Thyroid gland (tissue), 4 donors: ENCODE measurements around the gene TRABD2A. TPM values are rescaled to one million over a fixed set of nuclear protein-coding genes. Genes with fewer than 3 reads are reported as not detected.

ENCODE experiments used
- DNase-seq, 2 donors: peaks; one replicate each; pipeline ENCODE4 v3.0.0-alpha.2; 2019
- H3K27ac ChIP-seq, 3 donors: fragments of 200-600 bp; sonication (generic); 1 replicate in 2 of 3; 2 replicates in 1 of 3; pipeline ENCODE4 v1.5.1; 2016 to 2019; ENCODE audit warnings: mild to moderate bottlenecking in 1 of 3, moderate library complexity in 1 of 3
- H3K27me3 ChIP-seq: fragments of 200-600 bp; sonication (generic); one replicate; pipeline ENCODE4 v1.5.1; 2019
- H3K36me3 ChIP-seq, 2 donors: fragments of 200-600 bp; sonication (generic); one replicate each; pipeline ENCODE4 v1.5.1; 2016 to 2019
- H3K4me1 ChIP-seq, 2 donors: fragments of 200-600 bp; sonication (generic); one replicate each; pipeline ENCODE4 v1.5.1; 2017 to 2019
- H3K4me3 ChIP-seq, 3 donors: fragments of 200-600 bp; sonication (generic); replicated peaks in 1 of 3; 1 replicate in 2 of 3; 2 replicates in 1 of 3; pipeline ENCODE4 v1.5.1; 2016; ENCODE audit warnings: mild to moderate bottlenecking in 1 of 3
- H3K9me3 ChIP-seq: fragments of 200-600 bp; sonication (generic); one replicate; pipeline ENCODE4 v1.5.1; 2017
- POLR2A ChIP-seq, 2 donors: fragments of 450-650 bp; IDR thresholded peaks; one replicate each; pipeline ENCODE4 v1.6.1; 2017; ENCODE audit warnings: antibody characterized with exemption in 2 of 2, mild to moderate bottlenecking in 2 of 2, moderate library complexity in 1 of 2
- WGBS, 2 donors: methylation state at CpG; one replicate each; pipeline ENCODE4 v1.1.5; 2017; 5-methylcytosine and 5-hydroxymethylcytosine counted together
- intact Hi-C: fragments of 100-400 bp; cut with DNase I; formaldehyde crosslinking; loops from one replicate; pipeline ENCODE4 v1.15.1; 2023
- total RNA-seq, 4 donors: library from RNA; depleted of rRNA; stranded (reverse); fragments of >200 nt; gene quantifications; one replicate each; pipeline ENCODE4 v1.2.3, GENCODE V29; 2016
- TF ChIP-seq, protein P1 (sequence below), 6 experiments: fragments of 200-600 bp in 3 of 6; fragments of 450-650 bp in 3 of 6; sonication (generic) in 3 of 6; IDR thresholded peaks; one replicate each; pipeline ENCODE4 v1.5.1; 2016 to 2019; ENCODE audit warnings: antibody characterized with exemption in 6 of 6, mild to moderate bottlenecking in 2 of 6, inconsistent platforms in 1 of 6, moderate library complexity in 1 of 6

Gene TRABD2A
- total RNA-seq, 4 donors from 2014 or later = 0.20 to 1.9 TPM; not detected in 2

DNA sequence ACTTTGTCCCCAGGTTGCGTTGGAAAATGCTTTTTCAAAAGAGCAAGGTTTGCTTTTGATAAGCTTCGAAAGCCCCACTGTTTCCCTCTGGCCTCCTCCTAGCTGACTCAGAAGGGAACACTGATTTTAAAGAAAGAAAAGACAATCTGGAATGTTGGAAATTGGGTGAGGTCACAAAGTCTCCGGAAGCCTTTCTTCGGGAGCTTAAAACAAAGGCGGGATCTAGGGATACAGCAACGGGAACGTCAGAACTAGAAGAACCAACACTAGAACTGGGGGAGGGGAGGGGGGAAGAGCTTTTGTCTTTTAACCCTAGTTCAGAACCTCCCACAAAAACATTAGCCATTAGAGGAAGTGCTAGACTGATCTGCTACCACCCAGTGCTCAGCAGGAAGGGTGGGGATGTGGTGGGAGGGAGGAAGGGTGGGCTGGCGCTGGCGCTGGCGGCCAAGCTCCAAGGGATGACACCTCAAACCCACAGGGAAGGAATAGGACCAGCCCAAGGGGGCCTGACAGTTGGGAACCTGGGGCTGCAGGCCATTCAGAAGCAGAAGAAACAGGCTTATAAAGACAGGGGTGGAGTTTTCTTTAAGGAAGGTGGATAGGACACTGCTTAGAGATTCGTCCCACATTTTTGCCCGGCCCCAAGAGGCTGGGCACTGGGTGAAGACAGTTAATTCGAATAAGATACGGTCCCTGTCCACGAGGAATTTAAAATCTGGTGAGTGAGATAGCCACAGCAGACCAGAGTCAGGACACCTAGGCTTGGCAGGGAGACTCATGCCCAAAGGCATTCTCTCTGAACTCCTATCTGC lies 26.2 kb upstream of the TRABD2A start:
- TF ChIP-seq, protein P1, sequence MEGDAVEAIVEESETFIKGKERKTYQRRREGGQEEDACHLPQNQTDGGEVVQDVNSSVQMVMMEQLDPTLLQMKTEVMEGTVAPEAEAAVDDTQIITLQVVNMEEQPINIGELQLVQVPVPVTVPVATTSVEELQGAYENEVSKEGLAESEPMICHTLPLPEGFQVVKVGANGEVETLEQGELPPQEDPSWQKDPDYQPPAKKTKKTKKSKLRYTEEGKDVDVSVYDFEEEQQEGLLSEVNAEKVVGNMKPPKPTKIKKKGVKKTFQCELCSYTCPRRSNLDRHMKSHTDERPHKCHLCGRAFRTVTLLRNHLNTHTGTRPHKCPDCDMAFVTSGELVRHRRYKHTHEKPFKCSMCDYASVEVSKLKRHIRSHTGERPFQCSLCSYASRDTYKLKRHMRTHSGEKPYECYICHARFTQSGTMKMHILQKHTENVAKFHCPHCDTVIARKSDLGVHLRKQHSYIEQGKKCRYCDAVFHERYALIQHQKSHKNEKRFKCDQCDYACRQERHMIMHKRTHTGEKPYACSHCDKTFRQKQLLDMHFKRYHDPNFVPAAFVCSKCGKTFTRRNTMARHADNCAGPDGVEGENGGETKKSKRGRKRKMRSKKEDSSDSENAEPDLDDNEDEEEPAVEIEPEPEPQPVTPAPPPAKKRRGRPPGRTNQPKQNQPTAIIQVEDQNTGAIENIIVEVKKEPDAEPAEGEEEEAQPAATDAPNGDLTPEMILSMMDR (IDR thresholded peaks at IDR 0.05) = no peak
- peak in 1 of 2 donors; percentile 38 for TF ChIP-seq POLR2A (IDR thresholded peaks at IDR 0.05)
- Histone ChIP-seq H3K27me3 (no peaks in the 10 kb centered on the region), H3K27ac (peak overlapping the region; percentile 90 to 94 (median 91)), H3K36me3 (no peaks in the 10 kb centered on the region), H3K4me1 (peaks cover 12 to 15% of the 10 kb centered on the region in 2 donors), H3K4me3 (peak overlapping the region; percentile 79 to 96 (median 84)), H3K9me3 (no peaks in the 10 kb centered on the region)
- intact Hi-C loops = no loop called here
- DNase-seq = peak; percentile 42 to 47
- 21 to 24% methylated on average over 15 of the region's 15 CpGs for WGBS, 2 donors

DNA sequence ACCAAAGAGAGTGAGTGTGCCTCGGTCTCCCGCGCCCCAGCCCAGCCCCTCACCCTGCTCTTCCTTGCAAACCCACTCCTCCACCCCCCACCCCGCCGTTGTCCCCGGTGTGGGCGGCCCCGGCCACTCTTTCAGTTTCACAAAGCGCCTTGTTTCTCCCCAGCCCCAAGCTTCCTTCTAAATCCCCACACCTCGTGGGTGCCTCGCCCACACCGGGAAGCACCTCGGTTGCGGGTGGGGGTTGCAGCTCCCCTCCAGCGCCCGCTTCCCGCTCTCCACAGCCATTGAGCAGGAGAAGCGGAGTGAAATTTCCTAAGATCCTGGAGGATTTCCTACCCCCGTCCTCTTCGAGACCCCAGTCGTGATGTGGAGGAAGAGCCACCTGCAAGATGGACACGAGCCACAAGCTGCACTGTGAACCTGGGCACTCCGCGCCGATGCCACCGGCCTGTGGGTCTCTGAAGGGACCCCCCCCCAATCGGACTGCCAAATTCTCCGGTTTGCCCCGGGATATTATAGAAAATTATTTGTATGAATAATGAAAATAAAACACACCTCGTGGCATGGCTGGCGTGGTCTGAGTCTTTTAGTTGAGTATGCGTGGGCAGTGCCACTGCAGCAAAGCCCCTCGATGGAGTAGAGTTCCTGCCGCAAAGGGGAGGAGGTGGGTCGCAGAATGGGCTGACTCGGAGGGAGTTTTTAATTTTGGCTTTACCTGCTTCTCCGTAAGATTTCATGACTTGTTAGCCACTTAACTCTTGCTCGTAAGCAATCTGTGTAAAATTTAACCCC lies 25.4 kb upstream of the TRABD2A start:
- DNase-seq = peak; percentile 49 to 54
- 1 to 2% methylated on average over 29 to 32 of the region's 38 CpGs for WGBS, 2 donors
- intact Hi-C loops = no loop called here

DNA sequence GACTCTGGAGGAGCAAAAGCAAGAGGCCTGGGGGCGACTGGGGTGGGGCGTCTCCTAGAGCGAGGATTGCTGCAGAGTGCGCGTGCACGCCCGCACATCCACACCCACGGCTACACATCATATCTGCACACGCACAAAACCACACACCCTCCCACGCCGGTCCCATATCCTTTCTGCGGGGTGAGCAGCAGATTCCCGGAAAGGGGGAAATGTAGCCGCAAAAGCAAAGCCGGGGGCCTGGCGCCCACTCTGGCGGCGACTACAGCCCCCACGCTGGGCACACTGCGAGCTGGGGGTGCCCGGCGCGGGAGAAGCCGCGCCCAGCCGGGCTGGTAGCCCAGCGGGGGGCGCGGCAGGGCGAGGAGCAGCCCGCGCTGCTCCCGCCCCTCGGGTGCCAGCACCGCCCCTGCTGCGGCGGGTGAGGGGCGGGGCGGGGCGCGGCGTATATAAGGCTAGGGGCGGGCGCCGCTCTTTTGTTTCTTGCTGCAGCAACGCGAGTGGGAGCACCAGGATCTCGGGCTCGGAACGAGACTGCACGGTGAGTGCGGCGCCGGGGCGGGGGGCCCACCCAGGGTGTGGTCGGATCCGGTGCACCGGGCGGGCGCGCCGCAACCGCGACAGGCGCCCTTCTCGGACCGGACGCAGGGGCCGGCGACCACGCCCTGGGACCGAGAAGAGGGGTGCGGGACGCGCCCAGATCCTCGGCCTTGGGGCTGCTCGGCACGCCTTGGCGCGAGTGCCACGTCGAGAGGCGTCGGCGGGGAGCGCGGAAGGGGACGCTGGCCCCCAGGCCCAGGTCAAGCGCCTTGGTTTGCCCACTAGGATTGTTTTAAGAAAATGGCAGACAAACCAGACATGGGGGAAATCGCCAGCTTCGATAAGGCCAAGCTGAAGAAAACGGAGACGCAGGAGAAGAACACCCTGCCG lies 24.6 kb upstream of the TRABD2A start, which contains the start of gene TMSB10:
TMSB10 (plus strand) TSS at position 476 of the 927 bp plus-strand sequence.
- no peaks in the 10 kb centered on the region for H3K9me3 ChIP-seq
- H3K4me3 ChIP-seq = peak within 1 kb of the TSS; percentile 79 to 96 (median 84)
- no peaks in the 10 kb centered on the region for H3K27me3 ChIP-seq
- DNase-seq = peak; percentile 81 to 84
- peak within 1 kb of the TSS; percentile 90 to 94 (median 91) for H3K27ac ChIP-seq
- 0% methylated on average over 7 to 25 of the region's 94 CpGs for WGBS, 2 donors
- TF ChIP-seq, protein P1 (IDR thresholded peaks at IDR 0.05) = no peak
- TF ChIP-seq POLR2A (IDR thresholded peaks at IDR 0.05) = peak; percentile 84 to 98
- no peaks in the 10 kb centered on the region for H3K36me3 ChIP-seq
- intact Hi-C loops = no loop called here
- H3K4me1 ChIP-seq = peaks cover 12 to 15% of the 10 kb centered on the region in 2 donors

More for the DNA sequence above, 25.4 kb upstream of the TRABD2A start:
- Histone ChIP-seq H3K27ac (peak overlapping the region; percentile 90 to 94 (median 91)), H3K4me1 (peaks cover 12 to 15% of the 10 kb centered on the region in 2 donors), H3K9me3 (no peaks in the 10 kb centered on the region), H3K4me3 (peak overlapping the region; percentile 79 to 96 (median 84)), H3K27me3 (no peaks in the 10 kb centered on the region), H3K36me3 (no peaks in the 10 kb centered on the region)
- TF ChIP-seq, protein P1 (IDR thresholded peaks at IDR 0.05) = no peak
- no peak for TF ChIP-seq POLR2A (IDR thresholded peaks at IDR 0.05)

DNA sequence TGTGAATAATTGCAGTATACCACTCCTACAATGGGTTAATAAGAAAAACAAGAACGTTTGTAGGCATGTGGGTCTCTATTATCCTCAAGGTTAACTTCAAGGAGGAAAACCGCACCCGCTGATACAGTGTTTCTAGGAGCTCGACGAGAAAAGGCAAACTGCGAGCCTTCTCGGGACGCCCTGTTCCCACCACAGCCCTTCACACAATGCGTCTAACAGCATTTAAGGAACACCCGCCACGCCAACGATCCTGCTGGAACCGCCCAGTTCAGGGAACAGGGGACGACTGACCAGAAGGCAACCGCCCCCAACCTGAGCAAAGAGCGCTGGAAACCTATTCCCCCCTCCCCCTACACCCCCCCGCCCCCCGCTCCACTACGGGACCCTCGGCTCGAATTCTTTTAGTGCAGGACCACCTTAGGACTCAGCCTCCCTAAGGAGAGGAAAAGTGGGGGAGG lies 23.9 kb upstream of the TRABD2A start:
- peak; percentile 88 to 91 for DNase-seq
- WGBS, 2 donors = 0 to 1% methylated on average over 21 of the region's 21 CpGs
- Histone ChIP-seq H3K27me3 (no peaks in the 10 kb centered on the region), H3K27ac (peak overlapping the region; percentile 61 to 94 (median 90)), H3K4me1 (peaks cover 12 to 15% of the 10 kb centered on the region in 2 donors), H3K4me3 (peak overlapping the region; percentile 79 to 96 (median 84)), H3K9me3 (no peaks in the 10 kb centered on the region), H3K36me3 (no peaks in the 10 kb centered on the region)
- intact Hi-C loops = no loop called here
- peak in 1 of 2 donors; percentile 75 for TF ChIP-seq POLR2A (IDR thresholded peaks at IDR 0.05)
- TF ChIP-seq, protein P1 (IDR thresholded peaks at IDR 0.05) = no peak
